Astrocyte (in vitro differentiated cells and primary cell): ENCODE data around the gene ARSK.

Experiments used
- EZH2 ChIP-seq: IDR thresholded peaks from 2 replicates; pipeline ENCODE4 v1.6.1; 2012; ENCODE audit warnings: mild to moderate bottlenecking, low read length, inconsistent platforms; ENCODE audit not compliant: insufficient read depth
- TF ChIP-seq, protein P1 (sequence below): IDR thresholded peaks from 2 replicates; pipeline ENCODE4 v1.5.1; 2011; ENCODE audit warnings: low read depth, mild to moderate bottlenecking, inconsistent platforms, low read length, moderate library complexity; ENCODE audit not compliant: insufficient read depth

DNA sequence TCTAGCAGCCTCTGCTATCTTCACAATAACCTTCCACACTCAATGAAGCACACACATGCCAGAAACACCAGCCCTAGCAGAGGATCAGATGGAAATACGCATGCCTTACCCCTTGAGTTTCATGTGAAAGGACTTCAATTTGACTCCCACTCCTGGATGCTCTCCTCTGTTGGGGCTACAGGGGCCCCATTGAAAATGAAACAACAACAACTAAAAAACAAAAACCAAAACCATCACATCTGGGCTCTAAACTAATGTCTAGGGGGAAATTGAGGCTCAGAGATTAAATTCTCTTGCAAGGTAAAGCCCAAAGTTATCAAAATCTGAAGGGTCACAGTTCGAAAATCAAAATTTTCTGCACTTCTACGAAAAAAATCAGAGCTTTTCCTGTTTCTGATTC, 83.7 kb downstream of the ARSK start:
- TF ChIP-seq, protein P1, sequence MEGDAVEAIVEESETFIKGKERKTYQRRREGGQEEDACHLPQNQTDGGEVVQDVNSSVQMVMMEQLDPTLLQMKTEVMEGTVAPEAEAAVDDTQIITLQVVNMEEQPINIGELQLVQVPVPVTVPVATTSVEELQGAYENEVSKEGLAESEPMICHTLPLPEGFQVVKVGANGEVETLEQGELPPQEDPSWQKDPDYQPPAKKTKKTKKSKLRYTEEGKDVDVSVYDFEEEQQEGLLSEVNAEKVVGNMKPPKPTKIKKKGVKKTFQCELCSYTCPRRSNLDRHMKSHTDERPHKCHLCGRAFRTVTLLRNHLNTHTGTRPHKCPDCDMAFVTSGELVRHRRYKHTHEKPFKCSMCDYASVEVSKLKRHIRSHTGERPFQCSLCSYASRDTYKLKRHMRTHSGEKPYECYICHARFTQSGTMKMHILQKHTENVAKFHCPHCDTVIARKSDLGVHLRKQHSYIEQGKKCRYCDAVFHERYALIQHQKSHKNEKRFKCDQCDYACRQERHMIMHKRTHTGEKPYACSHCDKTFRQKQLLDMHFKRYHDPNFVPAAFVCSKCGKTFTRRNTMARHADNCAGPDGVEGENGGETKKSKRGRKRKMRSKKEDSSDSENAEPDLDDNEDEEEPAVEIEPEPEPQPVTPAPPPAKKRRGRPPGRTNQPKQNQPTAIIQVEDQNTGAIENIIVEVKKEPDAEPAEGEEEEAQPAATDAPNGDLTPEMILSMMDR, result no peak
- TF ChIP-seq EZH2, result no peak
